Fibroblast of villous mesenchyme (primary cell): ENCODE measurements around the gene C15orf61. TPM values are rescaled to one million over a fixed set of nuclear protein-coding genes. Genes with fewer than 3 reads are reported as not detected.

Experiments
- DNase-seq: peaks from one replicate; pipeline ENCODE4 v3.0.0-alpha.2; 2010; ENCODE audit warnings: low read depth
- H3K4me3 ChIP-seq: 2 replicates; pipeline ENCODE4 v1.5.1; 2011; ENCODE audit warnings: low read depth, mild to moderate bottlenecking, low read length
- total RNA-seq: library from RNA; depleted of rRNA; stranded (reverse); fragments of >200 nt; gene quantifications from 2 replicates; pipeline ENCODE4 v1.2.3, GENCODE V29; 2012
- TF ChIP-seq, protein P1 (sequence below): IDR thresholded peaks from 2 replicates; pipeline ENCODE4 v1.5.1; 2012; ENCODE audit warnings: low read depth, mild to moderate bottlenecking, low read length; ENCODE audit not compliant: insufficient read depth

Gene C15orf61
- total RNA-seq, 1 donor: 2.6 TPM

DNA sequence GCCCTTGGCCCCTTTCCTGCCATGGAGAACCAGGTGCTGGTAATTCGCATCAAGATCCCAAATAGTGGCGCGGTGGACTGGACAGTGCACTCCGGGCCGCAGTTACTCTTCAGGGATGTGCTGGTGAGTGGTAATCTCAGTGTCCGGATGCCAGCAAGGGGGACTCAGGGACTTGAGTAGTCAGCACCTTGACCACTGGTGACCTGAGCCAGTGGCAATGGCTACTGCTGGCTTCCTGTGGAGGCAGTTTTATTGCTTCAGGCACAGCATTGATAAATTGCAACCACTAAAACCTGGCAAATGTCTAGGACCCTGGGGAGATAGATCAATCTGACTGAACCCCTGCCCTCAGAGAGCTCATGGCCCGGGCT lies 22.4 kb downstream of the C15orf61 start:
- peak; percentile 31 for DNase-seq
- TF ChIP-seq, protein P1, sequence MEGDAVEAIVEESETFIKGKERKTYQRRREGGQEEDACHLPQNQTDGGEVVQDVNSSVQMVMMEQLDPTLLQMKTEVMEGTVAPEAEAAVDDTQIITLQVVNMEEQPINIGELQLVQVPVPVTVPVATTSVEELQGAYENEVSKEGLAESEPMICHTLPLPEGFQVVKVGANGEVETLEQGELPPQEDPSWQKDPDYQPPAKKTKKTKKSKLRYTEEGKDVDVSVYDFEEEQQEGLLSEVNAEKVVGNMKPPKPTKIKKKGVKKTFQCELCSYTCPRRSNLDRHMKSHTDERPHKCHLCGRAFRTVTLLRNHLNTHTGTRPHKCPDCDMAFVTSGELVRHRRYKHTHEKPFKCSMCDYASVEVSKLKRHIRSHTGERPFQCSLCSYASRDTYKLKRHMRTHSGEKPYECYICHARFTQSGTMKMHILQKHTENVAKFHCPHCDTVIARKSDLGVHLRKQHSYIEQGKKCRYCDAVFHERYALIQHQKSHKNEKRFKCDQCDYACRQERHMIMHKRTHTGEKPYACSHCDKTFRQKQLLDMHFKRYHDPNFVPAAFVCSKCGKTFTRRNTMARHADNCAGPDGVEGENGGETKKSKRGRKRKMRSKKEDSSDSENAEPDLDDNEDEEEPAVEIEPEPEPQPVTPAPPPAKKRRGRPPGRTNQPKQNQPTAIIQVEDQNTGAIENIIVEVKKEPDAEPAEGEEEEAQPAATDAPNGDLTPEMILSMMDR: no peak
- peak overlapping the region; percentile 91 for H3K4me3 ChIP-seq

GRCh38 chr15:67544475-67544874 lies 23.5 kb downstream of the C15orf61 start:
- TF ChIP-seq, protein P1: no peak
- no peak for DNase-seq
- H3K4me3 ChIP-seq: no peak overlapping the region

DNA sequence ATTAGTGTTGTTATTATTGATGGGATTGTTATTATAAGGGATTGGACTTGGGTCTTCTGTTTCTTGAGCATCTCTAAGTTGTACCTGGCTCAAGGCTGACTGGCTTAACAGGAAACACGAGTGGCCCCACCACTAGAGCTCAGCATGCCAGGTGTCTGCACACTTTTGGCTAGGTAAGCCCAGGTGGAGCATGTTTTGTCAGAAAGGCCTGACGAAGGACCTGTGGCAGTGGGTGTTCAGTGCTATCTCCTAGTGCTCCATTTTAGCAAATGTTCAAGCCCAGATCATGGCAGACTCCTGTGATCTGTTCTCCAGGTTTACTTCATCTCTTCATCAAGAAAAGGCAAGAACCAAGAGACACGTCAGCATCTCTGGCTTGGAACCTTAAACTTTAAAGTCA lies 24.9 kb downstream of the C15orf61 start:
- DNase-seq: no peak
- TF ChIP-seq, protein P1: no peak
- no peak overlapping the region for H3K4me3 ChIP-seq

DNA sequence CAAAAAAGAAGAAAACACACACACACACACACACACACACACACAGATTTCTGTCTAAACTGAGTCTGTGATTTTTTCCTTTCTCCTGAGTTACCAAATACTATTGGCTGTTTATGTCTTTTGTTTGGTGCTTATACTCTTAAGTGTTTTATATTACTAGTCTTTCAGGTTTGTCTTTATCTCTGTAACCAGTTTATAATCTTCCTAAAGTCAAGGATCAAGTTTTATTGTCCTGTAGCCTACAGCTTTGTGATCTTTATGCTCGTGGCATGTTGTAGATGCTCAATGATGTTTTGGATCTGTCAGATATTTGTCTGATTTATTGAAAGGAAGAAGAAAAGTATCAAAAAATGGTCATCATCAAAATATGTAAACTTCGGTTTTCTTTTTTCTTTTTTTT lies 26.1 kb downstream of the C15orf61 start:
- TF ChIP-seq, protein P1: no peak
- no peak overlapping the region for H3K4me3 ChIP-seq
- DNase-seq: no peak

DNA sequence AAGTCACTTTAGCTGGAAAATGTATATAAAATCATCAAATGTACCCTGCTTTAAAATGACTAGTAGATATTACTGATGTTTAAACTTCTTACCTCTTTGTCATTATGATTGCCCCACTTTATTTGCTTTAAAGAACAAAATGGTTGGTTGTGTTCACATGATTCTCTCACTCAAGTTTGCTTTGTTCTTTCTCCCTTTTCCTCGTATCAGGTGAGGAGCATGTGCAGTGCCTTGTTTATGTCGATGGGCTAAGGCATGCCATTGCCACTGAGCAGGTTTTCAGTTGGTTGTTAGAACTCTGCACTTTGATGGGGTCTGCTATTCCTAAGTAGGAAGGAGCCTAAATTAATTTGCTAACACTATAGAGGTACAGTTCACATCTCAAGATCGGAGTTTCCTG lies 26.9 kb downstream of the C15orf61 start:
- no peak for DNase-seq
- TF ChIP-seq, protein P1: no peak
- H3K4me3 ChIP-seq: no peak overlapping the region

GRCh38 chr15:67548236-67548852 lies 27.4 kb downstream of the C15orf61 start:
- H3K4me3 ChIP-seq: no peak overlapping the region
- no peak for DNase-seq

More at GRCh38 chr15:67548236-67548852, 27.4 kb downstream of the C15orf61 start:
- TF ChIP-seq, protein P1: no peak
